HG03066 (cell line): Measurements from ENCODE around the gene YIPF2.
"Not testable (repeated sequence)": the region's sequence is repeated elsewhere in the genome, so short reads cannot be mapped to it uniquely, and the experiment has no call there.

Source experiments
- ATAC-seq: cut with Tn5 transposase; IDR thresholded peaks from one replicate; pipeline ENCODE4 v1.9.1; 2021; ENCODE audit warnings: low read depth; ENCODE audit not compliant: unreplicated experiment

YIPF2 gene

DNA sequence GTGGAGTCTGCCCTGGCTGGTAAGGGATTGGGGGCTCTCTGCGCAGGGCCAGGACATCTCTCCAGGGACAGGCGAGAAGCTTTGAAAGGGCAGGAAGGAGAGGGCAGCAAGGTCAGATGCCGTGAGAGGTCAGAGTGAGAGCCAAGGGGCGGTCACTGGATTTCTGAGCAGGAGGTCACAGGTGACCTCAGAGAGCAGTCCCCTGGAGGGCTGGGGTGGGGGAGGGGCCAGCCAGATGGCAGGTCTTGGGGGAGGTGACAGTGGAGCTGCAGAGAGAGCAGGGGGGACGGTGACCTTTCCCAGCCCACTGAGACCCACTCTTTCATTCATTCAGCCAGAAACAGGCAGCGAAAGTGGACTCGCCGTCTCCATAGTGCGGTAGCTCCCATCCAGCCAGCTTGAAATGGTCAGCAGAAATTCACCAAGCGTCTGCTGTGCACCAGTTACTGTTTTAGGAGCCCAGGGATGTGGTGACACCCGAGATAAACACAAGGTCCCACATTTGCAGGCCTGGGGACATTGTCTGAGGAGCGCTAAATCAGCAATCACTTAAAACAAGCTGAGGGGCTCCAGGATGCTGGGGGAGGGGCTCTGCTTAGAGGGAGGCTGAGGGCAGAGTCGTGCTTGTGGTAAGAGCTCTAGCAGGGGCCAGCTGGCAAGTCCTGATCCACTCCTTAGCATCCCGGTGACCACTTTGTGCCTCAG lies 46.9 kb downstream of the YIPF2 start:
- no peak for ATAC-seq

DNA sequence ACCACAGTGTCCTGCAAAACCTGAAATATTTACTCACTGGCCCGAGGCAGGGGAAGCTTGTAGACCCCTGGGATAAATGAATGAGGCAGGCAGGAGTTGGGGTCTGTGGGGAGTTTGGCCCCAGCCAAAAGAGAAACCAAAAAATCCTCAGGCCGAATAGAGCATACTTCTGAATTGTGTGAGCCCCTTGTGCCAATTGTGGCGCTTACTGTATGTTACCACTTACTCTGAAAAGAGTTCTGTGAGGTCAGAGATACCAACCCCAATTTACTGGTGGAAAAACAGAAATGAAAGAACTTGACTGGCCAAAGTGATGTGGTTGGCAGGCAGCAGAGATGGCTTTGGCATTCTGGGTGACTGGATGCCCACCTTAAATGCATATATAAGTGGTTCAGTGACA lies 50.2 kb downstream of the YIPF2 start:
- ATAC-seq, result no peak

DNA sequence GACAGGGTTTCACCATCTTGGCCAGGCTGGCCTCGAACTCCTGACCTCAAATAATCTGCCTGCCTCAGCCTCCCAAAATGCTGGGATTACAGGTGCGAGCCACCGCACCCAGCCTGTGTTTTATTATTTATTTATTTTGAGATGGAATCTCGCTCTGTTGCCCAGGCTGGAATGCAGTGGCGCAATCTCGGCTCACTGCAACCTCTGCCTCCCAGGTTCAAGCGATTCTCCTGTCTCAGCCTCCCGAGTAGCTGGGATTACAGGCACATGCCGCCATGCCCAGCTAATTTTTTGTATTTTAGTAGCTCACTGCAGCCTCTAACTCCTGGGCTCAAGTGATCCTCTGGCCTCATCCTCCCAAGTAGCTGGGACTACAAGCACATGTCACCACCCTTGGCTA lies 50.8 kb downstream of the YIPF2 start:
- ATAC-seq, result not testable (repeated sequence)

DNA sequence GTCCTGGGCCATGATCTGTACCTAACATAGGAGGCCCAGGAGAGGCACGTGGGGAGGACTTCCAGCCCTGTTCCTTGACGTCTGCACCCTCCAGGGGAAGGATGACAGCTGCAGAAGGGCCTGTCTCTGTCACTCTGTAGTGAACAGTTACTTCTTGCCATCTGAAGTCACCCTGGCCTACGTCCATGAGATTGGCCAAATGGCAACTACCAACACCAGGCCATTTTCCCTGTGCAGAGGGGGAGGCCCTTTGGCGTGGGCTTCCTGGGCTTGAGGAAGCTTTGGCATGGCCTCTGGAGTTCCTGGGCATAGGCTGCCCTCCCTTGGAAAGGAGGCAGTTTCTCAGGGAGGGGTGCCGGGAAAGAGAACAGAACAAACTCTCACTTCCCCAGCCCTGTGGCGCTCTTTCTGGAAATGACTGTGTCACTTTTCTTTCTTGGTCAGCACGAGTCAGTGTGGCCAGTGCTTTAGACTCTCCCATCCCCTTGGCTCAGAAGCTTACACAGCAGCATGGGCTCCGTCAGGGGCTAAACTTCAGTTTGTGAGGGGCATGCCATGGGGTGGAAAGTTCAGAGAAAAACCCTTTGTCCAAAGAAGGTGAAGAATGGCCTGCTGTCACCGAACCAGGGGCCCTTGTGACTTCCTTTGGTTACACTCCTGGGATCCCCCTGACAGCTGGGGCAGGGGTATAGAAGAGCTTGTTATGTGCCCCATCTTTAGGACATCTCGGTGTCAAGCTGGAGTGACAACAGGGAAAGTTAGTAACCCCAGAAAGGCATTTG lies 51.8 kb downstream of the YIPF2 start:
- peak; percentile 57 for ATAC-seq

DNA sequence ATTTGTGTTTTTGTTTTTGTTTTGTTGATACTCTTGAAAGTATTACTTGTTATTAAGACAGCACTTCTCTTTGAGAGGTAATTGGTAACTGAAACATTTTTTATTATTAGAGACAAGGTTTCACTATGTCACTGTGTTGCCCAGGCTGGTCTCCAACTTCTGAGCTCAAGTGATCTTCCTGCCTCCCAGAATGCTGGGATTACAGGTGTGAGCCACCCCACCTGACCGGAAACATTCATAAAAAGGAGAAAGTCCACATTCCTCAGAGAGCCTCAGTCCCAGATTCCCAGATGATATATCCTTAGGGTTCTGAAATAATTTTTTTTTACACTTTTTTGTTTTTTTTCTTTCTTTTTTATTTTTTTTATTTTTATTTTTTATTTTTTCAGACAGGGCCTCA lies 54.4 kb downstream of the YIPF2 start:
- no peak for ATAC-seq

DNA sequence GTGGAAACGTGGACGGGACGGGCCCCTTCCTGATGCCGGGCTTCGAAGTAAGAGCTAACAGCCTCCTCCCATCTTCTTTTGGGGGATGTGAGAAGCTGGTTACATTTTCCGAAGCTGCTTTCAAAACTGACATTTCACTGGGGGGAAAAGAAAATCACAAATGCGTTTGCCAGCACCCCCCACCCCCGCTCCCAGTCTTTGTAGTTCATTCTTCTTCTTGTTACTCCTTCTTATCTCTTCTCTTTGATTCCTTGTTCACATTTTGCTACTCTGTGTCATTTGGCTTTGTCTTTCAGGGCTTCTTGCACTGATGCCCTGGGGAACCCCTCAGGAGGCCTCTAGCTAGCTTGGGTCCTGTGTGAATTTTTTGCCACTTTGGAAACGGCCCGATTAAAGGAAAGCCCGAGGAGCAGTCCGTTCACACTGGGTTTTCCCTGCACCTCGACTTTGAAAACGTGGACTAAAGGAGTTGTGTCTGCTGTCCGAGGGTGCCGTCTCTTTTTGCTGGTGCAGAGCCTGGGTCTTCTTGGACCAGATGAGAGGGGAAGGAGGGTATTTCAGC lies 55.8 kb downstream of the YIPF2 start:
- no peak for ATAC-seq
